ENCODE data around the gene TGFBI. TPM values are rescaled to one million over a fixed set of nuclear protein-coding genes. Genes with fewer than 3 reads are reported as not detected.

The TGFBI gene
- total and polyA plus RNA-seq, 9 of the 15 experiments (the other 6 are each of a cell fraction or from before 2014, with no cell fraction given) = 0.05 to 0.62 (median 0.08) TPM; not detected in 6

DNA sequence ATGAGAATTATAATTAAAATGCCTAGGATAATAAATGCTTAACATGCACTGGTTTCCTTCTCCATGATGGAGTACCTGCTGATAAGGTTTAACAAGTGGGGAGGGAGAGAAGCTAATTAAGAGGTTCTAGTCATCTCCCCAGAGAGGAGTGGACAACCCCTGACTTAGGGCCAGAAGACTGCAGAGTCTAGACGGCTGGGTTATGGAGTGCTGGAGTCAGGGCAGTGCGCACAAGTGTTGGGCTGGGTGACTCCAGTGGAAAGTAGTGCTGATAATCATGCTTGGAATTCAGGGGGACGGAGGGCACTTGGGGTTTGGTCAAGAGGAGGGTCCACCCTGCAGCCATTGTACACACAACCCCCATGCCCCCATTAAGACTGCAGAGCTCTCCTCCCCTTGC lies 32.8 kb upstream of the TGFBI start (continued):
- TF ChIP-seq, protein P1, sequence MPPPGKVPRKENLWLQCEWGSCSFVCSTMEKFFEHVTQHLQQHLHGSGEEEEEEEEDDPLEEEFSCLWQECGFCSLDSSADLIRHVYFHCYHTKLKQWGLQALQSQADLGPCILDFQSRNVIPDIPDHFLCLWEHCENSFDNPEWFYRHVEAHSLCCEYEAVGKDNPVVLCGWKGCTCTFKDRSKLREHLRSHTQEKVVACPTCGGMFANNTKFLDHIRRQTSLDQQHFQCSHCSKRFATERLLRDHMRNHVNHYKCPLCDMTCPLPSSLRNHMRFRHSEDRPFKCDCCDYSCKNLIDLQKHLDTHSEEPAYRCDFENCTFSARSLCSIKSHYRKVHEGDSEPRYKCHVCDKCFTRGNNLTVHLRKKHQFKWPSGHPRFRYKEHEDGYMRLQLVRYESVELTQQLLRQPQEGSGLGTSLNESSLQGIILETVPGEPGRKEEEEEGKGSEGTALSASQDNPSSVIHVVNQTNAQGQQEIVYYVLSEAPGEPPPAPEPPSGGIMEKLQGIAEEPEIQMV (tag; conservative IDR thresholded peaks at IDR 0.05; ENCODE audit: low read depth) = no peak
- TF ChIP-seq ARNT (IDR thresholded peaks at IDR 0.05) (no peak), SAFB (IDR thresholded peaks at IDR 0.05; ENCODE audit: borderline replicate concordance, low read depth, low read length) (no peak)
- TF ChIP-seq, protein P2, sequence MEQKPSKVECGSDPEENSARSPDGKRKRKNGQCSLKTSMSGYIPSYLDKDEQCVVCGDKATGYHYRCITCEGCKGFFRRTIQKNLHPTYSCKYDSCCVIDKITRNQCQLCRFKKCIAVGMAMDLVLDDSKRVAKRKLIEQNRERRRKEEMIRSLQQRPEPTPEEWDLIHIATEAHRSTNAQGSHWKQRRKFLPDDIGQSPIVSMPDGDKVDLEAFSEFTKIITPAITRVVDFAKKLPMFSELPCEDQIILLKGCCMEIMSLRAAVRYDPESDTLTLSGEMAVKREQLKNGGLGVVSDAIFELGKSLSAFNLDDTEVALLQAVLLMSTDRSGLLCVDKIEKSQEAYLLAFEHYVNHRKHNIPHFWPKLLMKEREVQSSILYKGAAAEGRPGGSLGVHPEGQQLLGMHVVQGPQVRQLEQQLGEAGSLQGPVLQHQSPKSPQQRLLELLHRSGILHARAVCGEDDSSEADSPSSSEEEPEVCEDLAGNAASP (IDR thresholded peaks at IDR 0.05) = no peak

DNA sequence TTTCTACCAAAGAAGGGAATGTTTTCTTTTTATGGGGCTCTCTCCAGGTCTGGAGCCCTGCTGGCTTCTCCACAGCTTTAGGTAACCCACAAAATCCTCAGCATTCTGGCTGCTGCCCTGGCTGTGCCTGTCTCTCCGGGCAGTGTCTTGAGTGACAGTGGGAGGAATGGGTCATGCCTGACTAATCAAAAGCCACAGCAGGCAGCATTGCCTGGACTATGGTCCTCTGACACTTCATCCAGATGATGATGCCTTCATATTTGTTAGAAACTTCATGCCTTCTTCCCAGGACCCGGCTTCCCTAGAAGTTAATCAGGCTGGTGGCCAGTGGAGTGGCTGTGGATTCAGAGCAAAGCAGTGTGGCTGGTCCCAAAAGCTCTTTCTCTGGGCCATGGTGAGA lies 32.2 kb upstream of the TGFBI start:
- H2AFZ ChIP-seq (ENCODE audit: low read depth, low read length) = no peak overlapping the region
- ChIA-PET POLR2A (interaction anchor here (0.9 kb wide), 2 partner anchors 15 to 18 kb away, joined by 4 to 5 read pairs; no protein-coding TSS in a partner anchor), CTCF (ENCODE audit: low intra/inter-chr PET ratio) (no interaction called here)
- DNase-seq (ENCODE audit: extremely low read depth in 1 of 4, low spot score in 3 of 4) (no peak), ATAC-seq (no peak), FAIRE-seq (no peak)
- no peak overlapping the region for H3K9ac ChIP-seq (ENCODE audit: insufficient read depth in 1 of 2, low read depth in 2 of 2, low read length in 2 of 2)
- intact Hi-C loops (cut with micrococcal nuclease) = no loop called here
- no peak overlapping the region for H3K27ac ChIP-seq (ENCODE audit: extremely low read depth, low read depth, low read length)
- BruUV-seq (replicated peaks) = no TSS peak
- no peaks in the 10 kb centered on the region for H3K9me3 ChIP-seq (replicated peaks; ENCODE audit: control insufficient read depth, insufficient read depth, low read depth, low read length)
- in situ Hi-C loops (cut with MboI) = no loop called here
- no peak for TF ChIP-seq ZNF668 (CRISPR knock-in tag; IDR thresholded peaks at IDR 0.05)
- TF ChIP-seq LARP7 (IDR thresholded peaks at IDR 0.05) = no peak
- no peaks in the 10 kb centered on the region for H3K4me1 ChIP-seq (replicated peaks in 1 of 2; ENCODE audit: control insufficient read depth in 2 of 2, insufficient read depth in 2 of 2, low read length in 2 of 2)
- H3K79me2 ChIP-seq (ENCODE audit: control insufficient read depth, insufficient read depth, low read length) = no peaks in the 10 kb centered on the region
- 0% methylated on average over 2 of the region's 2 CpGs for WGBS (ENCODE audit: insufficient coverage, low coverage, missing lambda C conversion rate)
- H3K36me3 ChIP-seq (ENCODE audit: control insufficient read depth, insufficient read depth, low read length) = no peaks in the 10 kb centered on the region
- peaks cover 12 to 41% of the 10 kb centered on the region in 2 experiments for H3K27me3 ChIP-seq (ENCODE audit: control insufficient read depth in 2 of 2, insufficient read depth in 2 of 2, low read length in 2 of 2)
- H4K20me1 ChIP-seq (replicated peaks; ENCODE audit: control insufficient read depth, insufficient read depth, low read length) = no peaks in the 10 kb centered on the region
- no peaks in the 10 kb centered on the region for H3K9me1 ChIP-seq (ENCODE audit: control insufficient read depth, insufficient read depth, low read length)
- H3K4me2 ChIP-seq (ENCODE audit: insufficient read depth, low read length) = no peak overlapping the region
- no peak overlapping the region for H3K4me3 ChIP-seq
